Measurements from ENCODE around the gene CD247.

The CD247 gene

GRCh38 chr1:167472752-167473521 is 45.4 kb downstream of the CD247 start:
- TF ChIP-seq CTCF (conservative IDR thresholded peaks at IDR 0.05; ENCODE audit: control insufficient read depth, insufficient read depth, low read depth, low read length), result no peak
- no peak for DNase-seq (ENCODE audit: low read depth)
- no peak overlapping the region for H3K4me3 ChIP-seq (ENCODE audit: control insufficient read depth, low read depth, low read length)

GRCh38 chr1:167471568-167471967 is 46.8 kb downstream of the CD247 start:
- no peak overlapping the region for H3K4me3 ChIP-seq (ENCODE audit: control insufficient read depth, low read depth, low read length)
- TF ChIP-seq CTCF (conservative IDR thresholded peaks at IDR 0.05; ENCODE audit: control insufficient read depth, insufficient read depth, low read depth, low read length), result no peak
- DNase-seq (ENCODE audit: low read depth), result no peak

GRCh38 chr1:167469280-167469965 is 48.9 kb downstream of the CD247 start:
- TF ChIP-seq CTCF (conservative IDR thresholded peaks at IDR 0.05; ENCODE audit: control insufficient read depth, insufficient read depth, low read depth, low read length), result no peak
- no peak for DNase-seq (ENCODE audit: low read depth)
- no peak overlapping the region for H3K4me3 ChIP-seq (ENCODE audit: control insufficient read depth, low read depth, low read length)

- no peak overlapping the region for H3K4me3 ChIP-seq (ENCODE audit: control insufficient read depth, low read depth, low read length)
- no peak for DNase-seq (ENCODE audit: low read depth)
- no peak for TF ChIP-seq CTCF (conservative IDR thresholded peaks at IDR 0.05; ENCODE audit: control insufficient read depth, insufficient read depth, low read depth, low read length)
These were observed 50.6 kb downstream of the CD247 start for GRCh38 chr1:167467752-167468151.

- no peak for TF ChIP-seq CTCF (conservative IDR thresholded peaks at IDR 0.05; ENCODE audit: control insufficient read depth, insufficient read depth, low read depth, low read length)
- no peak overlapping the region for H3K4me3 ChIP-seq (ENCODE audit: control insufficient read depth, low read depth, low read length)
- no peak for DNase-seq (ENCODE audit: low read depth)
These were observed 51.1 kb downstream of the CD247 start for GRCh38 chr1:167467126-167467710.

GRCh38 chr1:167465743-167466142 is 52.6 kb downstream of the CD247 start:
- H3K4me3 ChIP-seq (ENCODE audit: control insufficient read depth, low read depth, low read length), result no peak overlapping the region
- TF ChIP-seq CTCF (conservative IDR thresholded peaks at IDR 0.05; ENCODE audit: control insufficient read depth, insufficient read depth, low read depth, low read length), result no peak
- no peak for DNase-seq (ENCODE audit: low read depth)
